Measurements from ENCODE around the gene HOGA1.
"Not testable (repeated sequence)": the region's sequence is repeated elsewhere in the genome, so short reads cannot be mapped to it uniquely, and the experiment has no call there.

HOGA1 gene

GRCh38 chr10:97612386-97612785, 28.2 kb downstream of the HOGA1 start:
- DNase-seq: no peak

GRCh38 chr10:97618285-97618684, 34.1 kb downstream of the HOGA1 start:
- DNase-seq: no peak

GRCh38 chr10:97618733-97619132, 34.5 kb downstream of the HOGA1 start:
- no peak for DNase-seq

- no peak for DNase-seq
Observed at GRCh38 chr10:97623277-97623676, 39.1 kb downstream of the HOGA1 start.

- DNase-seq: no peak
Observed at GRCh38 chr10:97627731-97628130, 43.5 kb downstream of the HOGA1 start.

GRCh38 chr10:97628228-97628627, 44.0 kb downstream of the HOGA1 start:
- DNase-seq: no peak

- DNase-seq: no peak
Observed at GRCh38 chr10:97629289-97629688, 45.1 kb downstream of the HOGA1 start.

GRCh38 chr10:97631098-97631497, 46.9 kb downstream of the HOGA1 start:
- no peak for DNase-seq

GRCh38 chr10:97632949-97633884, 49.0 kb downstream of the HOGA1 start, which contains the start of gene MORN4:
Gene MORN4 (minus strand): TSS chr10:97633500. CDS start chr10:97619653, 13,847 bp downstream.
- peak; percentile 80 for DNase-seq

- DNase-seq: no peak
Observed at GRCh38 chr10:97633921-97634320, 49.7 kb downstream of the HOGA1 start.

GRCh38 chr10:97635577-97635976, 51.4 kb downstream of the HOGA1 start:
- no peak for DNase-seq

GRCh38 chr10:97639090-97639489, 54.9 kb downstream of the HOGA1 start:
- not testable (repeated sequence) for DNase-seq

GRCh38 chr10:97640174-97640867, 56.1 kb downstream of the HOGA1 start, which contains the start of gene PI4K2A:
Gene PI4K2A (plus strand): TSS chr10:97640671. CDS start chr10:97640743, 72 bp downstream.
- DNase-seq: peak; percentile 93

GRCh38 chr10:97640868-97641811, 57.0 kb downstream of the HOGA1 start:
- DNase-seq: no peak

GRCh38 chr10:97642471-97643159, 58.4 kb downstream of the HOGA1 start:
- DNase-seq: not testable (repeated sequence)

- DNase-seq: no peak
Observed at GRCh38 chr10:97643441-97643985, 59.3 kb downstream of the HOGA1 start.

GRCh38 chr10:97644936-97645335, 60.7 kb downstream of the HOGA1 start:
- no peak for DNase-seq

GRCh38 chr10:97647556-97647955, 63.4 kb downstream of the HOGA1 start:
- DNase-seq: no peak

- DNase-seq: no peak
Observed at GRCh38 chr10:97648562-97649404, 64.6 kb downstream of the HOGA1 start.

- not testable (repeated sequence) for DNase-seq
Observed at GRCh38 chr10:97649405-97649750, 65.2 kb downstream of the HOGA1 start.

GRCh38 chr10:97650726-97651125, 66.5 kb downstream of the HOGA1 start:
- no peak for DNase-seq

Data from NCI-H1105 (cell line).